MM.1S (cell line): ENCODE measurements around the gene CHKB.

Source experiments
- DNase-seq: peaks from one replicate; pipeline ENCODE4 v3.0.0-alpha.2; 2015
- H2AFZ ChIP-seq: fragments of 300-600 bp; sonication (generic); 2 replicates; pipeline ENCODE4 v1.6.0; 2016; ENCODE audit warnings: antibody characterized with exemption, low read length
- H3F3A ChIP-seq: fragments of 300-600 bp; sonication (generic); 2 replicates; pipeline ENCODE4 v1.6.1; 2016; ENCODE audit warnings: mild to moderate bottlenecking, antibody characterized with exemption, low read length, moderate library complexity, mixed read lengths; ENCODE audit not compliant: insufficient read depth
- H3K27ac ChIP-seq: fragments of 300-600 bp; sonication (generic); 2 replicates; pipeline ENCODE4 v1.5.1; 2016; ENCODE audit warnings: mild to moderate bottlenecking, low read length
- H3K27me3 ChIP-seq: fragments of 300-600 bp; sonication (generic); replicated peaks from 2 replicates; pipeline ENCODE4 v1.6.0; 2016; ENCODE audit warnings: low read length; ENCODE audit not compliant: insufficient read depth
- H3K36me3 ChIP-seq: fragments of 300-600 bp; sonication (generic); replicated peaks from 2 replicates; pipeline ENCODE4 v1.6.1; 2016; ENCODE audit warnings: mild to moderate bottlenecking, low read length, mixed read lengths; ENCODE audit not compliant: insufficient read depth
- H3K4me1 ChIP-seq: fragments of 300-600 bp; sonication (generic); 2 replicates; pipeline ENCODE4 v1.6.1; 2016; ENCODE audit warnings: low read length, mixed read lengths
- H3K4me2 ChIP-seq: fragments of 300-600 bp; sonication (generic); 2 replicates; pipeline ENCODE4 v1.6.0; 2016; ENCODE audit warnings: low read depth, low read length
- H3K4me3 ChIP-seq: fragments of 300-600 bp; sonication (generic); 2 replicates; pipeline ENCODE4 v1.5.1; 2016; ENCODE audit warnings: low read length, mixed read lengths
- H3K79me2 ChIP-seq: fragments of 300-600 bp; sonication (generic); 2 replicates; pipeline ENCODE4 v1.6.1; 2016; ENCODE audit warnings: mixed run types, low read length, mixed read lengths
- H3K9ac ChIP-seq: fragments of 300-600 bp; sonication (generic); 2 replicates; pipeline ENCODE4 v1.6.1; 2016; ENCODE audit warnings: low read length, mixed read lengths
- H3K9me2 ChIP-seq: fragments of 300-600 bp; sonication (generic); replicated peaks from 2 replicates; pipeline ENCODE4 v1.6.1; 2016; ENCODE audit warnings: mild to moderate bottlenecking, low read length, mixed read lengths; ENCODE audit not compliant: insufficient read depth
- H3K9me3 ChIP-seq: fragments of 300-600 bp; sonication (generic); replicated peaks from 2 replicates; pipeline ENCODE4 v1.6.1; 2016; ENCODE audit warnings: mild to moderate bottlenecking, low read length, mixed read lengths; ENCODE audit not compliant: insufficient read depth
- H4K20me1 ChIP-seq: fragments of 300-600 bp; sonication (generic); 2 replicates; pipeline ENCODE4 v1.6.1; 2016; ENCODE audit warnings: mild to moderate bottlenecking, low read length, moderate library complexity, mixed read lengths; ENCODE audit not compliant: insufficient read depth
- CTCF ChIP-seq: fragments of 300-600 bp; sonication (generic); IDR thresholded peaks from 2 replicates; pipeline ENCODE4 v1.5.1; 2016; ENCODE audit warnings: antibody characterized with exemption, low read length, mixed read lengths
- EZH2 ChIP-seq: fragments of 300-600 bp; sonication (generic); optimal IDR thresholded peaks from 2 replicates; pipeline ENCODE3; 2017; ENCODE audit warnings: low read depth, mild to moderate bottlenecking, antibody characterized with exemption, low read length, mixed read lengths
- EZH2phosphoT487 ChIP-seq: fragments of 300-600 bp; sonication (generic); IDR thresholded peaks from 2 replicates; pipeline ENCODE4 v1.6.1; 2018; ENCODE audit warnings: antibody characterized with exemption, low read length

Gene CHKB

GRCh38 chr22:50530877-50531545 is 51.6 kb downstream of the CHKB start:
- Histone ChIP-seq H2AFZ (peak overlapping the region; percentile 79), H3K4me3 (peak overlapping the region; percentile 63)

GRCh38 chr22:50530580-50530876 is 52.1 kb downstream of the CHKB start:
- Histone ChIP-seq H3K9ac (peak overlapping the region; percentile 71), H3K79me2 (0 out of 2 replicates have a peak, but pooled peaks cover 4% of the 10 kb centered on the region), H3K27ac (peak overlapping the region; percentile 54), H3K4me3 (peak overlapping the region; percentile 63), H3F3A (peaks cover 19% of the 10 kb centered on the region), H3K9me2 (no peaks in the 10 kb centered on the region), H3K27me3 (peaks cover 9% of the 10 kb centered on the region; the same call in 1 of the 2 replicates), H2AFZ (peak overlapping the region; percentile 79; the same call in 1 of the 2 replicates), H3K9me3 (no peaks in the 10 kb centered on the region), H3K4me1 (peaks cover 24% of the 10 kb centered on the region), H4K20me1 (no peaks in the 10 kb centered on the region), H3K4me2 (peak overlapping the region; percentile 95), H3K36me3 (no peaks in the 10 kb centered on the region)
- no peak for TF ChIP-seq EZH2
- TF ChIP-seq EZH2phosphoT487: no peak
- TF ChIP-seq CTCF: no peak
- DNase-seq: no peak

More at GRCh38 chr22:50530877-50531545, 51.6 kb downstream of the CHKB start:
- peaks cover 27% of the 10 kb centered on the region for H3K4me1 ChIP-seq
- H3K9me3 ChIP-seq: no peaks in the 10 kb centered on the region
- H3K36me3 ChIP-seq: no peaks in the 10 kb centered on the region
- 0 out of 2 replicates have a peak, but pooled peaks cover 4% of the 10 kb centered on the region for H3K79me2 ChIP-seq
- peak overlapping the region; percentile 71 for H3K9ac ChIP-seq
- peaks cover 9% of the 10 kb centered on the region; the same call in 1 of the 2 replicates for H3K27me3 ChIP-seq
- no peaks in the 10 kb centered on the region for H3K9me2 ChIP-seq
- no peak for TF ChIP-seq EZH2phosphoT487
- TF ChIP-seq CTCF: no peak
- no peak for TF ChIP-seq EZH2
- H4K20me1 ChIP-seq: no peaks in the 10 kb centered on the region
- peak; percentile 77 for DNase-seq
- peaks cover 22% of the 10 kb centered on the region for H3F3A ChIP-seq
- peak overlapping the region; percentile 54; the same call in 1 of the 2 replicates for H3K27ac ChIP-seq
- H3K4me2 ChIP-seq: peak overlapping the region; percentile 95

- Histone ChIP-seq H4K20me1 (no peaks in the 10 kb centered on the region), H3K79me2 (peaks cover 6% of the 10 kb centered on the region), H3K4me1 (peaks cover 24% of the 10 kb centered on the region), H3K4me2 (peak within 1 kb of the TSS; percentile 95), H3F3A (peaks cover 21% of the 10 kb centered on the region), H3K27me3 (peaks cover 9% of the 10 kb centered on the region; the same call in 1 of the 2 replicates), H3K4me3 (peak within 1 kb of the TSS; percentile 63), H3K27ac (peak within 1 kb of the TSS; percentile 54), H3K9me2 (no peaks in the 10 kb centered on the region), H3K9ac (peak within 1 kb of the TSS; percentile 71), H3K36me3 (no peaks in the 10 kb centered on the region), H2AFZ (peak within 1 kb of the TSS; percentile 79), H3K9me3 (no peaks in the 10 kb centered on the region)
- TF ChIP-seq CTCF: no peak
- TF ChIP-seq EZH2: no peak
- TF ChIP-seq EZH2phosphoT487: no peak
- DNase-seq: peak; percentile 43
These were observed 52.6 kb downstream of the CHKB start, which contains the start of gene TYMP for GRCh38 chr22:50529897-50530579. Gene TYMP, minus strand, starts transcription at chr22:50530012. Its CDS starts 303 bp downstream, at chr22:50529709.
